ENCODE results near the gene DAPK2. TPM values are rescaled to one million over a fixed set of nuclear protein-coding genes. Genes with fewer than 3 reads are reported as not detected.

Gene DAPK2
- total RNA-seq, 2 donors from 2014 or later, result 72.5 to 94.9 TPM

- DNase-seq (no peak), ATAC-seq (no peak)
- intact Hi-C loops (cut with DNase I), result no loop called here
Measured at GRCh38 chr15:63872759-63873510, 173.3 kb downstream of the DAPK2 start.

DNA sequence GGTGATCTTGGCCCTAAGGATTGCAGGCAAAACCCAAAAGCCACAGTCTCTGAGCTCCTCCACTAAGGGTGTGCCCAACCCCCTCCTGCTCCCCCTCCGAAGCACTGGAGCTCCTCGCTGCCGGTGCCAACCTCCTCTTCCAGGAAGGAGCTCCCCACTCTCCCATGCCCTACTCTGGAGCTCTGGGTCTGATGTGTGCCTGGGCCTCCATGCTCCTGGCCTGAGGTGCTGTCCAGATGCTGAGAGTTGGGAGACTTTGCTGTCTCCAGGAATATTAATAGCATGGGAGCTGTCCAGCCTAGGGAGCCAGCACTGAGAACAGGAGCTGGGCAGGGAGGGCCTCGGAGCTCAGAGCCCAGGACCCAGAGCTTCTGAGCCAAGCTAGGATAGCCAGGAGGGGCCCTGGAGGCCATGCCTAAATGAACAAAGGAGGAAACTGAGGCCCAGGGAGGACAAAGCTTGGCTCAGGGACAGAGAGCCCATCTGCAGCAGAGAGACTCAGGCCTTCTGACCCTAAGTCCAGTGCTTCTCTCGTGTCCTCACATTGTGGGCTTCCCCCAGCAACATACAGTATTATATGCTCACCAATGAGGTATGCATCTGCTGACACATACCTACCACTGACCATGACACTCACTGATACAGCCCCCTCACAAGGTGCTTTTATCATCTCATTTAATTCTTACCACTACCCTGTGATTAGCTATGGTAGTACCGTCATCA, 175.6 kb downstream of the DAPK2 start:
- intact Hi-C loops (cut with DNase I), result no loop called here
- DNase-seq, result peak; percentile 32
- ATAC-seq, result peak; percentile 85 to 97

GRCh38 chr15:63870043-63870394, 176.3 kb downstream of the DAPK2 start:
- ATAC-seq, result no peak

DNA sequence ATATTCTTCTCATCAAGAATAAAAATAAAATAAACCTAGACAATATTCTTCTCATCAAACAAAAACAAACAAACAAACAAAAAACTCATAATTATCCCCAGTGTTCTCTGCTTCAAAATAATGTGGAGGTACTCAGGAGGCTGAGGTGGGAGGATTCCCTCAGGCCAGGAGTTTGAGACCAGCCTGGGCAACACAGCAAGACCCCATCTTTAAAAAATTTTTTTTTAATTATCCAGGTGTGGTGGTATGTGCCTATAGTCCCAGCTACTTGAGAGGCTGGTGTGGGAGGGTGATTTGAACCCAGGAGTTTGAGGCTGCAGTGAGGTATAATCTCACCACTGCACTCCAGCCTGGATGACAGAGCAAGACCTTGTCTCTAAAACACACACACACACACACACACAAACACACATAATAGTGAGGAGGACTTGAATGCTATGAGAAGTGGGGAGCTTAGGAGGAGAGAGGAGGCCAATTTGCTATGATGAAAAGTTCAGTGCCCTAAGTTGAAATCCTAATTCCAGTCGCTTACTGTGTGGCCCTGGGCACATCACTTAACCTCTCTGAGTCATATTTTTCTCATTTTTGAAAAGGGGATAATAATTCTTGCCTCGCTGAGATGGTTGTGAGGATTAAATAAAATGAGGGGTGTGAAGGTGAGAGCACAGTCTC, 176.8 kb downstream of the DAPK2 start:
- ATAC-seq (no peak), DNase-seq (no peak)
- intact Hi-C loops (cut with DNase I), result no loop called here

More at GRCh38 chr15:63870043-63870394, 176.3 kb downstream of the DAPK2 start:
- intact Hi-C loops (cut with DNase I), result no loop called here
- no peak for DNase-seq

DNA sequence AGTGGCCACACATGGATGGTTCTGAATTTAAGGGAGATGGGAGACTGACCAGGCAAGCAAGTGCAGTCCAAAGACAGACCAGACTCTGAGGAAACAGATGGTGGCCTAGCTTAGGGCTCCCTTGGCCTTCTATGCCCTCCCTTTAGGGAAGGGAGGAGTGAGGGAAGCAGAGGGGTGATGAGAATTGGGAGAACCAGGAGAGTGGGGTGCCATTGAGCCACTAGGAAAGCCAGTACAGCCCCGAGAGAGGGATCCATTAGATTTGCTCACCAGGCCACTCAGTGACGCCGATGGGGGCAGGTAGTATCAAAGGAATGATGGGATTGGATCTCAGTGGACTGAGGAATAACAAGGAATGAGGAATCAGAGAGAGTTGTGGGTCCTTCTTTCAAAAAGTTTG, 182.1 kb downstream of the DAPK2 start:
- intact Hi-C loops (cut with DNase I), result no loop called here
- ATAC-seq, result no peak
- no peak for DNase-seq

DNA sequence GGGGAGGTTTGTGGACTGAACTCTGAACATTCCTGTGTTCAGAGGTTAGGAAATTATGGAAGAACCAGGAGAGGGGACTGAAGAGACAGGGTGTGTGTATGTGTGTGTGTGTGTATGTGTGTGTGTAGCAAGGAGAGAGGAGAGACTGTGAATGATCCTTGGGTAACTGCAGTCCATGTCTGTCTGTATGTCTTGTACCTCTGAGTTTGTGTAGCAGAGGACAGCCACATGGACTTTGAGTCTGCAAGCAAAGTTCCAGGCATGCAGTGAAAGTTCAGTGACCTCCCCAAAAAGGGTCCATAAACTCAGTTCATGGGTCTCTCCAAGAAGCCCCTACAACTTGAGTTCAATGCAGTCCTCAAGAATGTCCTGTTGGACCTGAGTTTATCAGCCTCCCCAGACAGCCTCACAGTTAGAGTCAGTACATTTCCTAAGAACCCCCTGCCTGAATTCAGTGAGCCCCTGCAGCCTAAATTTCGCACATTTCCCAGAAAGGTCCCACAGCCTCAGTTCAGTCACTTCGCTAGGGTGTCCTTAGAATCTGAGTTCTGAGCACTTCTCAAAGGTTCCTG, 184.3 kb downstream of the DAPK2 start:
- DNase-seq (no peak), ATAC-seq (no peak)
- intact Hi-C loops (cut with DNase I), result no loop called here

GRCh38 chr15:63860555-63860954, 185.7 kb downstream of the DAPK2 start:
- intact Hi-C loops (cut with DNase I), result no loop called here
- ATAC-seq, result no peak
- DNase-seq, result no peak

DNA sequence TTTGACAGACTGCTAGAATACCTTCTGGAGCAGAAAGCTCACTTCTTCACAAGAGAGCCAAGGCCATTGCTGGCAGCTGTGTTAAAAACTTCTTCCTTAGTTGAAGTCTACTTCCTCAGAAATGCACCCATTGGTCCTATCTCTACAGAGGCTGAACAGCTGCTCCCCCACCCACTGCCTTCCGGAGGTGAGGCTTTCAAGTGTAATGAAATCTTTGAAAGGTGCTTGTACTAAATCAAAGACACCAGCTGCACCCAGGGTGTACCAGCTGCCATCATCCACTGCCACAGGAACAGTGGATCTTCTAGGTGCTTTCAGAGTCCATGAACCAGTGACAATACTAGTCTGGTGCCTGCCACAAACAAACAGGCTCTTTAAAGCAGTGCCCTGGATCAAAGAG, 186.1 kb downstream of the DAPK2 start:
- DNase-seq (no peak), ATAC-seq (peak in 1 of 2 donors; percentile 12)
- intact Hi-C loops (cut with DNase I), result no loop called here

- intact Hi-C loops (cut with DNase I), result no loop called here
- ATAC-seq (peak; percentile 66 to 70), DNase-seq (no peak)
Measured at GRCh38 chr15:63858881-63859280, 187.4 kb downstream of the DAPK2 start.

DNA sequence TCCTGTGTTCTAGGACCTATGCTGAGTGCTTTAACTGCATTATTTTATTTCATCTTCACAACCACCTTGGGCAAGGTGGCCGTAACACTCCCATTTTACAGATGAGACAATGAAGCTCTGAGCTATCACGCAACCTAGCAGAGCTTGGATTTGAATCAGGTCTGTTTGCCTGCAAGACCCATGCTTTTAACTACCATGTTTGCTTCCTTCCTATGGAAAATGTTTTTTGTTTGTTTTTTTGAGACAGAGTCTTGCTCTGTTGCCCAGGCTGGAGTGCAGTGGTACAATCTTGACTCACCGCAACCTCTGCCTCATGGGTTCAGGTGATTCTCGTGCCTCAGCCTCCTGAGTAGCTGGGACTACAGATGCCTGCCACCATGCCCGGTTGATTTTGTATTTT, 187.8 kb downstream of the DAPK2 start:
- intact Hi-C loops (cut with DNase I), result no loop called here
- DNase-seq (no peak), ATAC-seq (no peak)

GRCh38 chr15:63857461-63857856, 188.8 kb downstream of the DAPK2 start:
- ATAC-seq (peak in 1 of 2 donors; percentile 36), DNase-seq (no peak)
- intact Hi-C loops (cut with DNase I), result no loop called here

Small RNAs within 50 kb of the gene (microRNA-seq; reads per million reads assigned to microRNA genes)
- gene MIR422A, result 0 reads per million in 2 donors

Other genes with a start within 250 kb of the DAPK2 start
- 10 to 100 TPM; 78.6 to 84.1 TPM for gene HERC1, start 212.5 kb downstream of the DAPK2 start, total RNA-seq
- 10 to 100 TPM; 49.1 to 55.2 TPM for gene CIAO2A, start 47.4 kb upstream of the DAPK2 start, total RNA-seq
- gene SNX1, start 49.5 kb upstream of the DAPK2 start, total RNA-seq, result 100 to 1,000 TPM in 1 of 2 donors, 10 to 100 TPM in 1; 92.7 to 108 TPM
- gene SNX22, start 105.2 kb upstream of the DAPK2 start, total RNA-seq, result 10 to 100 TPM; 28.9 to 29.8 TPM
- 100 to 1,000 TPM; 256 to 257 TPM for gene PPIB, start 116.5 kb upstream of the DAPK2 start, total RNA-seq